HCT116 (cell line): Measurements from ENCODE around the gene ABCC10. TPM values are rescaled to one million over a fixed set of nuclear protein-coding genes. Genes with fewer than 3 reads are reported as not detected.

Source experiments
- ATAC-seq: fragments of 200-7000 bp; cut with Tn5 transposase; 2 replicates; pipeline ENCODE4 v1.9.1; 2020; ENCODE audit warnings: mild to moderate bottlenecking, moderate library complexity
- BruUV-seq: library from RNA; stranded (reverse); fragments of 400-500 nt; replicated peaks from 2 replicates; lab custom pipeline; 2021; lab: Mats Ljungman, UMichigan
- CTCF ChIA-PET: fragments of 300-600 bp; sonication (Branson Sonifier 250); formaldehyde crosslinking; loops from one replicate; lab custom pipeline; 2021; ENCODE audit warnings: antibody characterized with exemption; lab: Charles Lee
- POLR2A ChIA-PET: fragments of 300-600, 350-600 bp; sonication (Branson Sonifier 250); formaldehyde crosslinking; loops from one replicate; lab custom pipeline; 2021; ENCODE audit warnings: antibody characterized with exemption; lab: Charles Lee
- RAD21 ChIA-PET, 2 experiments: fragments of 300-600 bp; sonication (Branson Sonifier 250); formaldehyde crosslinking; loops; one replicate each; lab custom pipeline; 2023; ENCODE audit warnings: low total read pairs in 2 of 2; ENCODE audit not compliant: uncharacterized antibody in 2 of 2, unreplicated experiment in 2 of 2, low non-redundant PET in 1 of 2; lab: Charles Lee
- DNase-seq: peaks from one replicate; pipeline ENCODE4 v3.0.0-alpha.2; 2010; ENCODE audit warnings: low read depth, low spot score
- H2AFZ ChIP-seq: fragments of 200-600 bp; shearing (Covaris generic), sonication (generic); 2 replicates; pipeline ENCODE4 v1.6.1; 2017; ENCODE audit warnings: low read depth, mixed run types, mixed read lengths, antibody characterized with exemption, low read length; ENCODE audit not compliant: poor library complexity, severe bottlenecking
- H3K27ac ChIP-seq: 2 replicates; pipeline ENCODE4 v1.5.1; 2012; ENCODE audit warnings: low read depth, low read length
- H3K27me3 ChIP-seq: fragments of 200-600 bp; sonication (generic); 2 replicates; pipeline ENCODE4 v1.6.1; 2016; ENCODE audit warnings: mixed run types, low read length, mixed read lengths; ENCODE audit not compliant: insufficient read depth
- H3K36me3 ChIP-seq, 2 experiments: fragments of 200-500 bp in 1 of 2; fragments of 200-600 bp in 1 of 2; sonication (Bioruptor generic) in 1 of 2; sonication (generic) in 1 of 2; 2 replicates each; pipeline versions ENCODE4 v1.5.1 to v1.6.1; 2014 to 2016; ENCODE audit warnings: low read length in 2 of 2, inconsistent platforms in 1 of 2, mixed read lengths in 1 of 2, mixed run types in 1 of 2; ENCODE audit not compliant: insufficient read depth in 2 of 2, control insufficient read depth in 1 of 2
- H3K4me1 ChIP-seq, 2 experiments: fragments of 200-600 bp in 1 of 2; sonication (generic) in 1 of 2; 2 replicates each; pipeline versions ENCODE4 v1.5.1 to v1.6.1; 2012 to 2017; ENCODE audit warnings: low read length in 2 of 2, inconsistent platforms in 1 of 2, mild to moderate bottlenecking in 1 of 2, mixed read lengths in 1 of 2, mixed run types in 1 of 2, moderate library complexity in 1 of 2; ENCODE audit not compliant: insufficient read depth in 2 of 2, control insufficient read depth in 1 of 2
- H3K4me2 ChIP-seq: fragments of 200-600 bp; sonication (generic); 2 replicates; pipeline ENCODE4 v1.6.1; 2017; ENCODE audit warnings: mixed run types, low read length, mixed read lengths
- H3K4me3 ChIP-seq, 2 experiments: fragments of 200-600 bp in 1 of 2; sonication (generic) in 1 of 2; replicated peaks in 1 of 2; 2 replicates each; pipeline ENCODE4 v1.5.1; 2011 to 2016; ENCODE audit warnings: low read length in 2 of 2, control low read depth in 1 of 2, low read depth in 1 of 2, mild to moderate bottlenecking in 1 of 2, mixed read lengths in 1 of 2, mixed run types in 1 of 2
- H3K79me2 ChIP-seq: fragments of 200-600 bp; sonication (generic); 2 replicates; pipeline ENCODE4 v1.6.1; 2017; ENCODE audit warnings: mild to moderate bottlenecking, mixed run types, low read length, moderate library complexity, mixed read lengths; ENCODE audit not compliant: insufficient read depth
- H3K9ac ChIP-seq: fragments of 200-600 bp; sonication (generic); 2 replicates; pipeline ENCODE4 v1.6.1; 2016; ENCODE audit warnings: low read length, mixed read lengths
- H3K9me2 ChIP-seq: fragments of 200-600 bp; sonication (generic), shearing (Covaris generic); 2 replicates; pipeline ENCODE4 v1.6.1; 2017; ENCODE audit warnings: mixed run types, mild to moderate bottlenecking, moderate library complexity; ENCODE audit not compliant: insufficient read depth
- H3K9me3 ChIP-seq, 2 experiments: fragments of 200-500 bp in 1 of 2; fragments of 200-600 bp in 1 of 2; sonication (Bioruptor generic) in 1 of 2; sonication (generic) in 1 of 2; 2 replicates each; pipeline ENCODE4 v1.6.1; 2014 to 2017; ENCODE audit warnings: low read length in 2 of 2, mixed read lengths in 2 of 2, inconsistent platforms in 1 of 2, low read depth in 1 of 2, mild to moderate bottlenecking in 1 of 2, mixed run types in 1 of 2, moderate library complexity in 1 of 2; ENCODE audit not compliant: control insufficient read depth in 1 of 2, insufficient read depth in 1 of 2
- H4K20me1 ChIP-seq: fragments of 200-600 bp; sonication (generic), shearing (Covaris generic); 2 replicates; pipeline ENCODE4 v1.6.1; 2017; ENCODE audit warnings: mixed run types, mild to moderate bottlenecking, moderate library complexity; ENCODE audit not compliant: insufficient read depth
- CBX3 ChIP-seq: IDR thresholded peaks from 2 replicates; pipeline ENCODE4 v1.6.1; 2012; ENCODE audit warnings: low read depth
- POLR2AphosphoS5 ChIP-seq: IDR thresholded peaks from 2 replicates; pipeline ENCODE4 v1.6.1; 2011; ENCODE audit warnings: mild to moderate bottlenecking, low read depth, low read length, moderate library complexity
- RAD21 ChIP-seq: IDR thresholded peaks from 2 replicates; pipeline ENCODE4 v1.6.1; 2012; ENCODE audit warnings: low read depth, mild to moderate bottlenecking
- intact Hi-C: fragments of 100-400 bp; cut with micrococcal nuclease; formaldehyde crosslinking; loops from 2 replicates; pipeline ENCODE4 v1.10.0; 2022
- total RNA-seq: library from RNA; stranded (reverse); gene quantifications from one replicate; pipeline ENCODE4 v1.2.1, GENCODE V29; 2021; ENCODE audit not compliant: unreplicated experiment
- TF ChIP-seq, protein P1 (sequence below), 3 experiments: fragments of 200-600 bp in 1 of 3; sonication (generic) in 1 of 3; IDR thresholded peaks in 2 of 3; conservative IDR thresholded peaks in 1 of 3; 2 replicates each; pipeline ENCODE4 v1.5.1; 2012 to 2017; ENCODE audit warnings: low read depth in 2 of 3, low read length in 2 of 3, antibody characterized with exemption in 1 of 3, borderline replicate concordance in 1 of 3, control low read depth in 1 of 3, mild to moderate bottlenecking in 1 of 3, mixed read lengths in 1 of 3, mixed run types in 1 of 3, moderate library complexity in 1 of 3; ENCODE audit not compliant: insufficient read depth in 1 of 3

The ABCC10 gene
- total RNA-seq, 1 experiment from 2014 or later, result 29.9 TPM

DNA sequence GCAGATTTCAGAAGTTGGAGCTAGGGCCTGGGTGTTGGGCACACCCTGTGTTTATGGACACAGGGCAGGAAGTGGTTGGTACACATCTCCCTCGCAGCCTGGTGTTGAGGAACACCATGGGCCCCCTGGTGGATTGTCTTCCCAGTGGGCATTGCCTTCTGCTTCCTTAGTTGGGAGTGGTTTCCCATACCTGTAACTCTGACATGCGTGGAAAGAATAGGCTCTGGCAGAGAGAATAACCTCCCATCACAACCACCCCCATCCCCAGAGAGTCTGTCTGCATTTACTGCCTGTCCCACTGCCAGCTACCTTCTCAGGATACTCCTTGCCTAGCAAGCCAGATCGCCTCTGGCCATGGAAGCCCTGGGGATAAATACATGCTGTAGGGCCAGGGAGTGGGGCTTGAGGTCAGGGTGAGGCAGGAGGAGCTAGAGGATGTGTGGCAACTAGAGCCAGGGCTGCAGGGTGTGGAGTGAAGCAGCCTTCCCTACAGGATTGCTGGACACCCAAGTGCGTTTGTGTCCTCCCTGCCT is 68.1 kb downstream of the ABCC10 start:
- TF ChIP-seq RAD21 (peak; percentile 51), POLR2AphosphoS5 (no peak), CBX3 (no peak)
- TF ChIP-seq, protein P1, sequence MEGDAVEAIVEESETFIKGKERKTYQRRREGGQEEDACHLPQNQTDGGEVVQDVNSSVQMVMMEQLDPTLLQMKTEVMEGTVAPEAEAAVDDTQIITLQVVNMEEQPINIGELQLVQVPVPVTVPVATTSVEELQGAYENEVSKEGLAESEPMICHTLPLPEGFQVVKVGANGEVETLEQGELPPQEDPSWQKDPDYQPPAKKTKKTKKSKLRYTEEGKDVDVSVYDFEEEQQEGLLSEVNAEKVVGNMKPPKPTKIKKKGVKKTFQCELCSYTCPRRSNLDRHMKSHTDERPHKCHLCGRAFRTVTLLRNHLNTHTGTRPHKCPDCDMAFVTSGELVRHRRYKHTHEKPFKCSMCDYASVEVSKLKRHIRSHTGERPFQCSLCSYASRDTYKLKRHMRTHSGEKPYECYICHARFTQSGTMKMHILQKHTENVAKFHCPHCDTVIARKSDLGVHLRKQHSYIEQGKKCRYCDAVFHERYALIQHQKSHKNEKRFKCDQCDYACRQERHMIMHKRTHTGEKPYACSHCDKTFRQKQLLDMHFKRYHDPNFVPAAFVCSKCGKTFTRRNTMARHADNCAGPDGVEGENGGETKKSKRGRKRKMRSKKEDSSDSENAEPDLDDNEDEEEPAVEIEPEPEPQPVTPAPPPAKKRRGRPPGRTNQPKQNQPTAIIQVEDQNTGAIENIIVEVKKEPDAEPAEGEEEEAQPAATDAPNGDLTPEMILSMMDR (IDR thresholded peaks at IDR 0.05 in 2 of 3, conservative IDR thresholded peaks at IDR 0.05 in 1 of 3; ENCODE audit: borderline replicate concordance in 1 of 3, insufficient read depth in 1 of 3, low read depth in 2 of 3, low read length in 2 of 3), result peak; percentile 30 to 52 (median 41); a peak in 4 of 6 replicates
- Histone ChIP-seq H3K27ac (peak overlapping the region; percentile 57), H3K4me2 (peak overlapping the region; percentile 76), H3K79me2 (peaks cover 41% of the 10 kb centered on the region), H3K36me3 (peaks cover 4 to 29% of the 10 kb centered on the region in 2 experiments; a peak in 3 of 4 replicates), H2AFZ (no peak overlapping the region), H3K9me3 (no peaks in the 10 kb centered on the region), H3K9ac (peak overlapping the region; percentile 54), H3K27me3 (no peaks in the 10 kb centered on the region), H3K4me1 (peaks cover 27 to 50% of the 10 kb centered on the region in 2 experiments), H4K20me1 (no peaks in the 10 kb centered on the region), H3K9me2 (no peaks in the 10 kb centered on the region), H3K4me3 (0 out of 4 replicates have a peak overlapping the region, but pooled peaks of 1 of the 2 experiments have one; percentile 11)
- DNase-seq (no peak), ATAC-seq (peak; percentile 54)
- no TSS peak for BruUV-seq
- RAD21 ChIA-PET, result interaction anchor here (0.9 kb wide), 2 partner anchors 15 to 38 kb away, joined by 3 read pairs; partner anchors contain the start of gene LRRC73 (in 1 of the 2)
- POLR2A ChIA-PET, result interaction anchor here (1.1 to 1.4 kb wide), 2 partner anchors 12 to 18 kb away, joined by 3 to 4 read pairs; partner anchors contain the start of gene TJAP1
- intact Hi-C loops, result loop anchor here (5.0 kb wide), 1 partner anchor 593 kb away; no protein-coding TSS in a partner anchor
- CTCF ChIA-PET, result interaction anchor here (0.7 to 3.1 kb wide), 6 partner anchors 8 to 321 kb away, joined by 3 to 25 read pairs (median 14); no protein-coding TSS in a partner anchor
